OCI-LY7 (cell line): Measurements from ENCODE around the gene CYBB.

Experiments
- CTCF ChIP-seq: fragments of 200-600 bp; sonication (generic); conservative IDR thresholded peaks from 2 replicates; pipeline ENCODE4 v1.5.1; 2014; ENCODE audit warnings: mild to moderate bottlenecking, antibody characterized with exemption, low read length, moderate library complexity, mixed read lengths
- EZH2phosphoT487 ChIP-seq: fragments of 200-600 bp; sonication (generic); IDR thresholded peaks from 2 replicates; pipeline ENCODE4 v1.6.1; 2018; ENCODE audit warnings: low read depth, borderline replicate concordance, mild to moderate bottlenecking, mixed run types, antibody characterized with exemption, low read length, moderate library complexity, mixed read lengths

- no peak for TF ChIP-seq CTCF
- TF ChIP-seq EZH2phosphoT487 = no peak
Observed at GRCh38 chrX:37844622-37845021, 64.8 kb downstream of the CYBB start.
